Measurements from ENCODE around the gene METRNL.

The METRNL gene

GRCh38 chr17:83105512-83105911 is 26.1 kb downstream of the METRNL start:
- no peak overlapping the region for H3K4me3 ChIP-seq (ENCODE audit: low read length)
- no peak for DNase-seq (ENCODE audit: low read depth)
- TF ChIP-seq CTCF (conservative IDR thresholded peaks at IDR 0.05; ENCODE audit: low read depth, low read length): no peak

GRCh38 chr17:83106056-83106588 is 26.7 kb downstream of the METRNL start:
- H3K4me3 ChIP-seq (ENCODE audit: low read length): no peak overlapping the region
- no peak for DNase-seq (ENCODE audit: low read depth)
- TF ChIP-seq CTCF (conservative IDR thresholded peaks at IDR 0.05; ENCODE audit: low read depth, low read length): no peak

- no peak for DNase-seq (ENCODE audit: low read depth)
- no peak overlapping the region for H3K4me3 ChIP-seq (ENCODE audit: low read length)
- no peak for TF ChIP-seq CTCF (conservative IDR thresholded peaks at IDR 0.05; ENCODE audit: low read depth, low read length)
These were observed 27.7 kb downstream of the METRNL start for GRCh38 chr17:83106913-83107655.

GRCh38 chr17:83107656-83108048 is 28.2 kb downstream of the METRNL start:
- TF ChIP-seq CTCF (conservative IDR thresholded peaks at IDR 0.05; ENCODE audit: low read depth, low read length): no peak
- no peak overlapping the region for H3K4me3 ChIP-seq (ENCODE audit: low read length)
- DNase-seq (ENCODE audit: low read depth): no peak

- DNase-seq (ENCODE audit: low read depth): no peak
- no peak overlapping the region for H3K4me3 ChIP-seq (ENCODE audit: low read length)
- no peak for TF ChIP-seq CTCF (conservative IDR thresholded peaks at IDR 0.05; ENCODE audit: low read depth, low read length)
These were observed 29.3 kb downstream of the METRNL start for GRCh38 chr17:83108709-83109108.

GRCh38 chr17:83109386-83109785 is 30.0 kb downstream of the METRNL start:
- no peak for DNase-seq (ENCODE audit: low read depth)
- H3K4me3 ChIP-seq (ENCODE audit: low read length): no peak overlapping the region
- TF ChIP-seq CTCF (conservative IDR thresholded peaks at IDR 0.05; ENCODE audit: low read depth, low read length): no peak

Data from retinal pigment epithelial cell (primary cell).